ENCODE data around the gene NYNRIN. TPM values are rescaled to one million over a fixed set of nuclear protein-coding genes. Genes with fewer than 3 reads are reported as not detected.

The NYNRIN gene
- total RNA-seq, 1 donor from 2014 or later = 15.5 TPM

DNA sequence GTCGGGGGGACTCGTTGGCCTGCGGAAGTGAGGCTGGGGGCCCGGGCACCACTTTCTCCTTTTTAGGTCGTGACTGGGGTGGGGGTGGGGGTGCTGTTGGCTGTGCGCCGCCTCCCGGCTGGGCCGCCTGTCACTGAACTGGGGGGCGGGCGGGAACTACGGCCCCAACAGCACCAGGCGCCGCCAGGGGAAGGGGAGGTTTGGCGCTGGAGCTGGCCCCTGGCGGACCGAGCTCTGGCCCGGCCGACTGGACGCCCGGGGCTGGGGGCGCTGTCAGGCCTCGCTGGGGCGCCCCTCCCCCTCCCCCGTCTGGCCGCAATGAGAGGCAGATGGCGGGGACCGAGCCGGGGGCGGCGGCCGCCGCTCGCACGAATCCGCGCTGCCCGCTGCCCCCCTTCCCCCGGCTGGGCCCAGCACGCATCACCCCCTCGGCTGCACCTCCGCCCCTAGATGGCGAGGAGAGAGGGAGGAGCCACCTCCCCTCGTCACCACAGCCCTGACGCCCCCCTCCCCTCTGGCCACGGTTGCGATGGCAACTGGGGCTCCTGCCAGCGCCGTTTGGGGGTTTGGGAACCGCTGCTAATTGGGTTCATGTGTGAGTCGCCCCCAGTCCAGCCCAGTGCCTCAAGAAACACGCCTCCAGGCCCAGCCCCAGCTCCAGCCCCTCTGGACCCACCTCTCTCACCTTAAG lies 30.1 kb upstream of the NYNRIN start:
- peak; percentile 91 for DNase-seq (ENCODE audit: low spot score)
- H3K4me3 ChIP-seq = peak overlapping the region; percentile 74
- no peak for TF ChIP-seq EZH2 (IDR thresholded peaks at IDR 0.05)
- TF ChIP-seq, protein P1, sequence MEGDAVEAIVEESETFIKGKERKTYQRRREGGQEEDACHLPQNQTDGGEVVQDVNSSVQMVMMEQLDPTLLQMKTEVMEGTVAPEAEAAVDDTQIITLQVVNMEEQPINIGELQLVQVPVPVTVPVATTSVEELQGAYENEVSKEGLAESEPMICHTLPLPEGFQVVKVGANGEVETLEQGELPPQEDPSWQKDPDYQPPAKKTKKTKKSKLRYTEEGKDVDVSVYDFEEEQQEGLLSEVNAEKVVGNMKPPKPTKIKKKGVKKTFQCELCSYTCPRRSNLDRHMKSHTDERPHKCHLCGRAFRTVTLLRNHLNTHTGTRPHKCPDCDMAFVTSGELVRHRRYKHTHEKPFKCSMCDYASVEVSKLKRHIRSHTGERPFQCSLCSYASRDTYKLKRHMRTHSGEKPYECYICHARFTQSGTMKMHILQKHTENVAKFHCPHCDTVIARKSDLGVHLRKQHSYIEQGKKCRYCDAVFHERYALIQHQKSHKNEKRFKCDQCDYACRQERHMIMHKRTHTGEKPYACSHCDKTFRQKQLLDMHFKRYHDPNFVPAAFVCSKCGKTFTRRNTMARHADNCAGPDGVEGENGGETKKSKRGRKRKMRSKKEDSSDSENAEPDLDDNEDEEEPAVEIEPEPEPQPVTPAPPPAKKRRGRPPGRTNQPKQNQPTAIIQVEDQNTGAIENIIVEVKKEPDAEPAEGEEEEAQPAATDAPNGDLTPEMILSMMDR (IDR thresholded peaks at IDR 0.05) = peak; percentile 31
- TF ChIP-seq EZH2phosphoT487 (IDR thresholded peaks at IDR 0.05) = no peak
- peaks cover 11% of the 10 kb centered on the region for H3K36me3 Mint-ChIP-seq
- peaks cover 36% of the 10 kb centered on the region for H3F3A ChIP-seq (ENCODE audit: low read depth)
- H3K9me3 ChIP-seq (ENCODE audit: low read depth) = no peaks in the 10 kb centered on the region
- peaks cover 2% of the 10 kb centered on the region for H3K27me3 ChIP-seq
- H3K9me3 Mint-ChIP-seq = no peaks in the 10 kb centered on the region
- peaks cover 8% of the 10 kb centered on the region for H3K27me3 Mint-ChIP-seq (ENCODE audit: insufficient read depth, low read depth)
- H3K36me3 ChIP-seq = no peaks in the 10 kb centered on the region
- no peak overlapping the region for H3K9ac ChIP-seq
- H2AFZ ChIP-seq (replicated peaks) = no peak overlapping the region
- H3K4me1 ChIP-seq = peaks cover 18% of the 10 kb centered on the region
- peak overlapping the region; percentile 85 for H3K4me2 ChIP-seq
- no peak overlapping the region for H3K27ac ChIP-seq
- peaks cover 3% of the 10 kb centered on the region for H3K79me2 ChIP-seq (ENCODE audit: low read depth)
- peak overlapping the region; percentile 99 for H3K27ac Mint-ChIP-seq
- H3K4me1 Mint-ChIP-seq = peaks cover 15% of the 10 kb centered on the region
- peak overlapping the region; percentile 93 for H3K4me3 Mint-ChIP-seq
- H4K20me1 ChIP-seq (ENCODE audit: low read depth) = no peaks in the 10 kb centered on the region

DNA sequence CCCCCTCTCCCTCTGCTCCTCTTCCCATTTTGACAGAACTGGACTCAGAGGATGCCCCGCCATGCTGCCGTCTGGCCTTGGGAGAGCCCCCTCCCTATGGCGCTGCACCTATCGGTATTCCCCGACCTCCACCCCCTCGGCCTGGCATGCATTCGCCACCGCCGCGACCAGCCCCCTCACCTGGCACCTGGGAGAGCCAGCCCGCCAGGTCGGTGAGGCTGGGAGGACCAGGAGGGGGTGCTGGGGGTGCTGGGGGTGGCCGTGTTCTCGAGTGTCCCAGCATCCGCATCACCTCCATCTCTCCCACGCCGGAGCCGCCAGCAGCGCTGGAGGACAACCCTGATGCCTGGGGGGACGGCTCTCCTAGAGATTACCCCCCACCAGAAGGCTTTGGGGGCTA lies 29.3 kb upstream of the NYNRIN start:
- H3K36me3 Mint-ChIP-seq = peaks cover 11% of the 10 kb centered on the region
- Histone ChIP-seq H3K4me3 (peak overlapping the region; percentile 74), H3K9ac (no peak overlapping the region), H3K79me2 (ENCODE audit: low read depth) (peaks cover 3% of the 10 kb centered on the region), H4K20me1 (ENCODE audit: low read depth) (no peaks in the 10 kb centered on the region), H3K27ac (no peak overlapping the region), H3F3A (ENCODE audit: low read depth) (peaks cover 36% of the 10 kb centered on the region), H3K9me3 (ENCODE audit: low read depth) (no peaks in the 10 kb centered on the region), H3K4me2 (peak overlapping the region; percentile 85), H3K36me3 (no peaks in the 10 kb centered on the region), H3K27me3 (no peaks in the 10 kb centered on the region), H3K4me1 (peaks cover 18% of the 10 kb centered on the region), H2AFZ (replicated peaks) (no peak overlapping the region)
- H3K27me3 Mint-ChIP-seq (ENCODE audit: insufficient read depth, low read depth) = peaks cover 11% of the 10 kb centered on the region
- peak overlapping the region; percentile 85 for H3K4me3 Mint-ChIP-seq
- no peaks in the 10 kb centered on the region for H3K9me3 Mint-ChIP-seq
- H3K4me1 Mint-ChIP-seq = peaks cover 15% of the 10 kb centered on the region
- peak overlapping the region; percentile 49 for H3K27ac Mint-ChIP-seq
- no peak for DNase-seq (ENCODE audit: low spot score)
- TF ChIP-seq, protein P1 (IDR thresholded peaks at IDR 0.05) = no peak
- TF ChIP-seq EZH2phosphoT487 (IDR thresholded peaks at IDR 0.05) = no peak
- no peak for TF ChIP-seq EZH2 (IDR thresholded peaks at IDR 0.05)

DNA sequence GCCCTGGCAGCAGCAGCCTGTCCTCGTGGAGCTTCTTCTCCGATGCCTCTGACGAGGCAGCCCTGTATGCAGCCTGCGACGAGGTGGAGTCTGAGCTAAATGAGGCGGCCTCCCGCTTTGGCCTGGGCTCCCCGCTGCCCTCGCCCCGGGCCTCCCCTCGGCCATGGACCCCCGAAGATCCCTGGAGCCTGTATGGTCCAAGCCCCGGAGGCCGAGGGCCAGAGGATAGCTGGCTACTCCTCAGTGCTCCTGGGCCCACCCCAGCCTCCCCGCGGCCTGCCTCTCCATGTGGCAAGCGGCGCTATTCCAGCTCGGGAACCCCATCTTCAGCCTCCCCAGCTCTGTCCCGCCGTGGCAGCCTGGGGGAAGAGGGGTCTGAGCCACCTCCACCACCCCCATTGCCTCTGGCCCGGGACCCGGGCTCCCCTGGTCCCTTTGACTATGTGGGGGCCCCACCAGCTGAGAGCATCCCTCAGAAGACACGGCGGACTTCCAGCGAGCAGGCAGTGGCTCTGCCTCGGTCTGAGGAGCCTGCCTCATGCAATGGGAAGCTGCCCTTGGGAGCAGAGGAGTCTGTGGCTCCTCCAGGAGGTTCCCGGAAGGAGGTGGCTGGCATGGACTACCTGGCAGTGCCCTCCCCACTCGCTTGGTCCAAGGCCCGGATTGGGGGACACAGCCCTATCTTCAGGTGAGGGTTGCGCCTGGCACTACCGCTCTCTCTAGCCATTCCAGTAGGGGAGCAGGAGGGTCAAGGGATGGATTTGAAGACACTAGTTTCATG lies 28.7 kb upstream of the NYNRIN start:
- Histone ChIP-seq H3K27me3 (no peaks in the 10 kb centered on the region), H4K20me1 (ENCODE audit: low read depth) (no peaks in the 10 kb centered on the region), H3K9ac (no peak overlapping the region), H3K4me2 (no peak overlapping the region), H3K4me1 (peaks cover 18% of the 10 kb centered on the region), H3K9me3 (ENCODE audit: low read depth) (no peaks in the 10 kb centered on the region), H3K27ac (no peak overlapping the region), H3K36me3 (no peaks in the 10 kb centered on the region), H3K4me3 (no peak overlapping the region), H3K79me2 (ENCODE audit: low read depth) (peaks cover 3% of the 10 kb centered on the region), H2AFZ (replicated peaks) (no peak overlapping the region), H3F3A (ENCODE audit: low read depth) (peaks cover 32% of the 10 kb centered on the region)
- peaks cover 11% of the 10 kb centered on the region for H3K36me3 Mint-ChIP-seq
- H3K4me3 Mint-ChIP-seq = no peak overlapping the region
- TF ChIP-seq EZH2 (IDR thresholded peaks at IDR 0.05) = no peak
- TF ChIP-seq EZH2phosphoT487 (IDR thresholded peaks at IDR 0.05) = no peak
- TF ChIP-seq, protein P1 (IDR thresholded peaks at IDR 0.05) = no peak
- H3K4me1 Mint-ChIP-seq = peaks cover 14% of the 10 kb centered on the region
- no peak for DNase-seq (ENCODE audit: low spot score)
- H3K9me3 Mint-ChIP-seq = no peaks in the 10 kb centered on the region
- peaks cover 12% of the 10 kb centered on the region for H3K27me3 Mint-ChIP-seq (ENCODE audit: insufficient read depth, low read depth)
- no peak overlapping the region for H3K27ac Mint-ChIP-seq
